MCF 10A (cell line): ENCODE measurements around the gene MED15. TPM values are rescaled to one million over a fixed set of nuclear protein-coding genes. Genes with fewer than 3 reads are reported as not detected.
"Not testable (repeated sequence)": the region's sequence is repeated elsewhere in the genome, so short reads cannot be mapped to it uniquely, and the experiment has no call there.

Experiments used
- BruUV-seq: library from RNA; stranded (reverse); fragments of 400-500 nt; replicated peaks from 2 replicates; lab custom pipeline; 2021; lab: Mats Ljungman, UMichigan
- CTCF ChIA-PET: fragments of 300-600 bp; sonication (Branson Sonifier 250); formaldehyde crosslinking; extraction: SDS; loops from one replicate; lab custom pipeline; 2021; ENCODE audit warnings: antibody characterized with exemption, inconsistent platforms; lab: Yijun Ruan, JAX
- POLR2A ChIA-PET: fragments of 300-600, 350-650 bp; sonication (Branson Sonifier 250); formaldehyde crosslinking; extraction: SDS; loops from one replicate; lab custom pipeline; 2020; ENCODE audit warnings: antibody characterized with exemption, inconsistent platforms; lab: Yijun Ruan, JAX
- DNase-seq: peaks from one replicate; pipeline ENCODE4 v3.0.0-alpha.2; 2018; ENCODE audit not compliant: unreplicated experiment
- H3K27ac Mint-ChIP-seq: one replicate; pipeline ENCODE4 v1.8.0; 2022; ENCODE audit warnings: mild to moderate bottlenecking, low read depth, mixed read lengths; ENCODE audit not compliant: unreplicated experiment
- H3K27me3 Mint-ChIP-seq: one replicate; pipeline ENCODE4 v1.8.0; 2022; ENCODE audit warnings: mixed read lengths; ENCODE audit not compliant: insufficient read depth, unreplicated experiment
- H3K36me3 Mint-ChIP-seq: one replicate; pipeline ENCODE4 v1.8.0; 2022; ENCODE audit warnings: mild to moderate bottlenecking, moderate library complexity, mixed read lengths; ENCODE audit not compliant: insufficient read depth, unreplicated experiment
- H3K4me1 Mint-ChIP-seq: one replicate; pipeline ENCODE4 v1.8.0; 2022; ENCODE audit warnings: mixed read lengths; ENCODE audit not compliant: insufficient read depth, unreplicated experiment
- H3K4me3 Mint-ChIP-seq: one replicate; pipeline ENCODE4 v1.8.0; 2022; ENCODE audit warnings: mild to moderate bottlenecking, moderate library complexity, mixed read lengths; ENCODE audit not compliant: unreplicated experiment
- H3K9me3 Mint-ChIP-seq: one replicate; pipeline ENCODE4 v1.8.0; 2022; ENCODE audit warnings: mixed read lengths; ENCODE audit not compliant: unreplicated experiment
- CTCF ChIP-seq: fragments of 200-600 bp; IDR thresholded peaks from one replicate; pipeline ENCODE4 v1.8.0; 2022; ENCODE audit warnings: antibody characterized with exemption, mild to moderate bottlenecking; ENCODE audit not compliant: unreplicated experiment
- intact Hi-C: fragments of 100-400 bp; cut with micrococcal nuclease; formaldehyde crosslinking; loops from 2 replicates; pipeline ENCODE4 v1.14.1; 2022
- total RNA-seq: library from RNA; stranded (reverse); gene quantifications from 2 replicates; pipeline ENCODE4 v1.2.3, GENCODE V29; 2022

The MED15 gene
- total RNA-seq, 1 experiment from 2014 or later, result 122 TPM

GRCh38 chr22:20498913-20499312 is 8.5 kb upstream of the MED15 start:
- no peak for TF ChIP-seq CTCF
- no peak for DNase-seq
- intact Hi-C loops, result loop anchor here (5.0 kb wide), 1 partner anchor 33 kb away; no protein-coding TSS in a partner anchor
- CTCF ChIA-PET, result interaction anchor here (0.5 to 1.9 kb wide), 2 partner anchors 81 to 102 kb away, joined by 4 to 5 read pairs; no protein-coding TSS in a partner anchor
- BruUV-seq, result no TSS peak
- Mint-ChIP-seq H3K27me3 (no peaks in the 10 kb centered on the region), H3K9me3 (no peaks in the 10 kb centered on the region), H3K4me1 (peaks cover 14% of the 10 kb centered on the region), H3K36me3 (peaks cover 25% of the 10 kb centered on the region), H3K27ac (no peak overlapping the region), H3K4me3 (no peak overlapping the region)
- POLR2A ChIA-PET, result interaction anchor here (1.2 to 1.6 kb wide), 2 partner anchors 9 to 32 kb away, joined by 4 to 9 read pairs; partner anchors contain the start of gene MED15

GRCh38 chr22:20499769-20500168 is 7.6 kb upstream of the MED15 start:
- POLR2A ChIA-PET, result no interaction called here
- peaks cover 22% of the 10 kb centered on the region for H3K4me1 Mint-ChIP-seq
- H3K36me3 Mint-ChIP-seq, result peaks cover 25% of the 10 kb centered on the region
- no peak overlapping the region for H3K27ac Mint-ChIP-seq
- no peak for TF ChIP-seq CTCF
- H3K9me3 Mint-ChIP-seq, result no peaks in the 10 kb centered on the region
- no peak for DNase-seq
- no peaks in the 10 kb centered on the region for H3K27me3 Mint-ChIP-seq
- BruUV-seq, result no TSS peak
- CTCF ChIA-PET, result no interaction called here
- intact Hi-C loops, result loop anchor here (5.0 kb wide), 1 partner anchor 33 kb away; no protein-coding TSS in a partner anchor
- H3K4me3 Mint-ChIP-seq, result no peak overlapping the region

- Mint-ChIP-seq H3K4me1 (peaks cover 18% of the 10 kb centered on the region), H3K9me3 (no peaks in the 10 kb centered on the region), H3K36me3 (peaks cover 36% of the 10 kb centered on the region), H3K27ac (peak overlapping the region; percentile 35), H3K4me3 (no peak overlapping the region), H3K27me3 (no peaks in the 10 kb centered on the region)
- ChIA-PET CTCF (no interaction called here), POLR2A (interaction anchor here (1.2 to 16.3 kb wide), 2 partner anchors 26 to 65 kb away, joined by 9 to 332 read pairs; no protein-coding TSS in a partner anchor)
- DNase-seq, result peak; percentile 65
- no peak for TF ChIP-seq CTCF
- no TSS peak for BruUV-seq
- intact Hi-C loops, result no loop called here
Measured at GRCh38 chr22:20503816-20504215, 3.6 kb upstream of the MED15 start.

- H3K9me3 Mint-ChIP-seq, intact Hi-C loops, BruUV-seq, H3K27me3 Mint-ChIP-seq, CTCF ChIA-PET, H3K4me3 Mint-ChIP-seq: not testable (repeated sequence)
- POLR2A ChIA-PET, result interaction anchor here (0.7 to 16.3 kb wide), 4 partner anchors 9 to 65 kb away, joined by 3 to 332 read pairs (median 6); partner anchors contain the start of gene KLHL22
- Mint-ChIP-seq H3K27ac (peak overlapping the region; percentile 35), H3K4me1 (peaks cover 24% of the 10 kb centered on the region), H3K36me3 (peaks cover 42% of the 10 kb centered on the region)
- DNase-seq, result peak; percentile 79
Measured at GRCh38 chr22:20504293-20504922, 3.0 kb upstream of the MED15 start.
